Right renal pelvis (tissue), 4 donors: ENCODE data around the gene ATP13A5. TPM values are rescaled to one million over a fixed set of nuclear protein-coding genes. Genes with fewer than 3 reads are reported as not detected.

Experiments used
- DNase-seq, 4 donors: peaks; one replicate each; pipeline ENCODE4 v3.0.0-alpha.2; 2013; ENCODE audit warnings: low read depth in 4 of 4, low spot score in 3 of 4, missing footprints in 1 of 4
- polyA plus RNA-seq, 4 donors: library from polyadenylated mRNA; unstranded; fragments of 120-200 nt; gene quantifications; one replicate each; pipeline ENCODE4 v1.2.1, GENCODE V29; 2013; ENCODE audit not compliant: insufficient read length in 4 of 4

Gene ATP13A5
- polyA plus RNA-seq, 4 donors: 0.08 to 0.20 TPM; not detected in 2

DNA sequence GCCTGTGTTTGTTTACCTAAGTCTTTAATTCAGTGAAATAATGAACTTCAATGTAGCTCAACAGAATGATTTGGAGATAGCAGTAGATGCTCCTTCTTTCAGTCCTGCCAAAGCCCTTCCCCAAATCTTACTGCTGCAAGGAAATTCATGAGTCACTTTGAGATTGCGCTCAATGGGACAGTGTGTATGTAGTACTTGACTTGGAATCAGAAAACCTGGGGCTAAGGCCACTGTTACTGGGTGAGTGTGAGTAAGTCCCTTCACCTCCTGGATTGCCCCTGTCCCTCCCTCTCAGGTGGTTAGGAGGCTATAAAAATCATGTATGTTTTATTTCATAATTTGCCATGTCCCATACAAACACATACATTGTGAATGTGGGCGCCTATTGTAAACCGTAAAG is 29.9 kb downstream of the ATP13A5 start:
- no peak for DNase-seq

DNA sequence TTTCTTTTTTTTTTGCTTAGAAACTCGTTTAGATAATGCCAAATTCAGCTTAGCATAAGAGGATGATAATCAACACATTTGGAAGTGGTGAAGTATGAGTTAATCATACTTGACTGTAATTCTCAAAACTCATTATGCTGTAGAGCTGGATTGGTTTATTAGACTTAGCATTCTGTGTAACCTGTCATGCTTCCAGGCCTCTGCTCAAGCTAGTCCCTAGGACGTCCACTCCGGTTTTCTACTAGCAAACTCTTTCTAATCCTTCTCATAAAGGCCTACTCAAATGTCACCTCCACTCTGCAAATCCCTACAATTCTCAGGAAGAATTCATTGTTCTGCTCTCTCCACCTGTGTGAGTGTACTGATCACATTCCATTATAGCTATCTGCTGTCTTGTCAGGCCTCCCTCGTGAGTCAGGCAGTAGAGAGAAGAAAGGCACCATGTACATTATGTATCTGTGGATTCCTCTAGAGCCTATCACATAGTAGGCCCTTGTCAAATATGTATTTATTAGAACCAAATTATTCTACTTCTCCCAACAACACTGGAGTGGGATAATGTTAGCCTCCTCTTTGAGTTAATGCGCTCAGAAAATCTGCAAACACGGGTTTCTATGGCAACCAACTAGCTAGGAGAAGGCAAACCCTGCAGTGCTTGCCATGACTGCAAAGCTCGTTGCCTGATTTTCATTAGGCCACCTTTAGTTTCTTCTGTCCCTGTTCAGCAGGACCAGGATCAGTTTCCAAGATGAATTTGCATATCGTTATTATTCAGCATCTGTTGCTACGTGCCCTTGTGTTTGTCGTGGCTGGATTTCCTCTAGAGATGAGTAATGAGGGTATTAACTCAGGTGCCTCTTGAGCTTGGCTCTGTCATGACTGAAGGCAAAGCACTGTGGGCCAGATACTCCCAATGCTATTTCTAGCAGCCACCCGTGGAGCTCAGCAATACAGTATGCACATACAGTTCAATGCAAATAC is 30.7 kb downstream of the ATP13A5 start:
- no peak for DNase-seq

DNA sequence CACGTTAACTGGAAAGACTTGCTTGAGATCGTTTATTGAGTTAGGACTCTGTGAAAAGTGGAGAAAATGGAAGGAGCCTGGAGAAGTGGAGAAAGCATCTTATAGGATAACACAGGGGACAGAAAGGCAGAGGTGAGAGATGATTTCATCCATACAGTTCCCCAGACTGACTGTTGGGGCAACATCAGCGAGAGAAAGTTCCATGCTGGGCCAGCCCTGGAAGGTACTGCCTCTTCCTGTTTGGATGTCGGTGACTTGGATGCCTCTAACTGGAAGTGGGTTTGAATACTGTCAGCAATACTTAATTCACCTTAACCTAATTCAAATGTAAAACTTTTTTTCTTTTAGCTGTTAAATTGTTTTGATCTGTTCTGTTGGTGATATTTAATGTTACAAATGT is 32.3 kb downstream of the ATP13A5 start:
- no peak for DNase-seq

DNA sequence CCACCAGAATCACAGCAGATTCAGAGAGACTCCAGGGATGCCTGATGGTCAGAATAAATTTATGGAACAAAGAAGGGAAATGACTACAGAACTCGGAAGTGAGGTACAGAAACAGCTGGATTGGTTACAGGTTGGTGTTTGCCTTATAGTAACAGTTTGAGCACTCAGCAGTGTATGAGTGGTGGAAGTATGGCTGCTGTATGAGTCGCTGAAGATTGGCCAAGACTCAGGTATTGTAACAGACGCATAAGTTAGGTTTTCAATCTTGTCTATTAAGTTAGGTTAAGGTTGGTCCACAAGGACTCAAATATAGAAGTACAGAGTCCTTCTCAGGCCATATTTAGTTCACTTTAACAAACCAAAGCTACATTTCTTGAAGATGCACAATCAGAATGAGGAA is 33.1 kb downstream of the ATP13A5 start:
- DNase-seq: no peak

DNA sequence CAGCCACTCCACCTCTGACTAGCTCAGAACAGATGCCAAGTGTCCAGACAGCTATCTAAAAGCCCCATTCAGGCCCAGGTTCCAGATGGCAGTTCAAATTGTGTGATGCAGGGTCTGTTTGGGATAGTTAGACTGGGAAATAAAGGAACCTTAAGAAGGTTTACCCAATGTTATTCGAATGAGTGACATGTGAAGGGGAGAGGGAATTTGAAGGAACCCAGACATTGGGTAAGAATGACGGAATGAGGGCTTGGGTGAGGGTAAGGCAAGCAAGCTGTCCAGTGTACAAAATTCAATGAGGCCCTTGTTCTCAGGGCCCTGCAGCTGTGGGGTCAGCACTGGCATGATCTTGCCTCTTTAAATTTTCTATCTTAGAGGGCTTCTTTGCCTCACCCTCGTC is 34.1 kb downstream of the ATP13A5 start:
- DNase-seq: no peak

DNA sequence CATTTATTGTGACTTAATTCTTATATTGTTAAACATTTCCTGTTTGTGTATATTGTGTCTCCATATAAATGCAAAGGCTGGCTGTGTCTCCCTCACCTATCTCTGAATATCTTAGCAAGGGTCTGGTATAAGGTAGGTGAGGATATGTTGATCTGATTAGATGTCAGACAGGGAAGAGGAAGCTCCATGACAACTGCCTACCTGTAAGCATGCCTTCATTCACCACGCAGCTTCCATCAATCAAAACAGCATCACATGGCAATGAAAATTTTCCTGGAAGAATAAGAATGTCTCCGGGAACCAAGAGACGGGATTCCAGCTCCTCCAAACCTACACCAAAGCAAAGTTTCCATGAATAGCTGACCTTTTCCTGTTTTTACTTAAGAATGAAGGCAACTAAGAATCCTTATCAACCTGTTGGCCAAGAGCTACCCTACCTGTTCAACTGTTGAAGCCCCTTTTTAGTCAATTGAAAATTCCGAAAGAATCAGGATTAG is 34.8 kb downstream of the ATP13A5 start:
- DNase-seq: no peak

DNA sequence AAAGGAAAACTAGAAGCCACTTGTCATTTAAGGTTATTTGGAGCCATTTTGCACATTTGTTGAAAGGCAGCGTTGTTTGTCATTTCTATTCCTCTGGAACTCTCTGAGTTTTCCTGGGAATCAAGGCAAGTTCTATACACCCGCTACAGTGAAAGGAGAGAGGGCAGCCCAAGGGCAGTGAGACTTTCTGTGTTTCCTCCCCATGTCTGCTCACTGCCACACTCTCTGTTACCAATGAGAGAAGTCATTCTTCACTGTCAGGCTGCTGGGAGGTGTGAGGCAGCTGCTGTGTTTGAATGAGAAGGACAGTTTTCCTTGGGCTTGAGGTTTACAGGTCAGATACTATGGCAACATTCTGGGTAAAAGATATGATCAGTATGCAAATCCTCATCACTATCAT is 36.0 kb downstream of the ATP13A5 start:
- no peak for DNase-seq

DNA sequence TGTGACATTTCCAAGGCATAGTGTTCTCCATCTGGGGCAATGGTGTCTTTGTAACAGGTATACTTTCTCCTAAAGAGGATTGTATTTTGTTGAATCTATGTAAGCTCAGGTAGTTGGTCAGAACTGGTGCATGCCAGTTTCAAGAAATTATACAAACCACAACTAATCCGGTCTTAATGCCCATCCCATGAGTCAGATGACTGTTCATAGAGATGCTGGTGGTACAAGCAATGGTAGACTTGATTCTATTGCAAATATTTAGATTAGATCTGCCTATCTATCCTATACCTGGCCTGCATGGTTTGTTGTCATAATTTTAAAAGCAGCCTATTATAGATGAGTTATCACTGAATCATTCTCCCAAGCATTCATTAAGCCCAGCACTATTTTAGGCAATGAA is 43.5 kb downstream of the ATP13A5 start:
- DNase-seq: no peak

DNA sequence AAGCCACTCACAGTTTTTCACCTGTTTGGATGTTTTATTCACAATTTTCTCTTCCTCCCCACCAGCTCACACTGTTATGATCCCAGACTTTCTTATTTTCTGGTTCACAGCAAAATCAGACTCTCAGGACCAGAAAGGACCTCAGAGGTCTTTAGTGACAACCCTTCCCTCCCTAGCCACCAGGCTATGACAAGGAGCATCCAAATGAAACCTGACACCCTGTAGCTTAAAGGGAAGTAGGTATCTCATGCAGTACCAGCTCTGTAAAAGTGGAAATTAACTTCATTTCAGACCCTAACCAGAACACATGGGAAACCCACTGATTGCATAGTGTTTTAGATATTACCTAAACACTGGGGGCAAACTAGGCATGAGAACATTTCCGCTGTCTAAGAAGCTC is 45.3 kb downstream of the ATP13A5 start:
- no peak for DNase-seq

DNA sequence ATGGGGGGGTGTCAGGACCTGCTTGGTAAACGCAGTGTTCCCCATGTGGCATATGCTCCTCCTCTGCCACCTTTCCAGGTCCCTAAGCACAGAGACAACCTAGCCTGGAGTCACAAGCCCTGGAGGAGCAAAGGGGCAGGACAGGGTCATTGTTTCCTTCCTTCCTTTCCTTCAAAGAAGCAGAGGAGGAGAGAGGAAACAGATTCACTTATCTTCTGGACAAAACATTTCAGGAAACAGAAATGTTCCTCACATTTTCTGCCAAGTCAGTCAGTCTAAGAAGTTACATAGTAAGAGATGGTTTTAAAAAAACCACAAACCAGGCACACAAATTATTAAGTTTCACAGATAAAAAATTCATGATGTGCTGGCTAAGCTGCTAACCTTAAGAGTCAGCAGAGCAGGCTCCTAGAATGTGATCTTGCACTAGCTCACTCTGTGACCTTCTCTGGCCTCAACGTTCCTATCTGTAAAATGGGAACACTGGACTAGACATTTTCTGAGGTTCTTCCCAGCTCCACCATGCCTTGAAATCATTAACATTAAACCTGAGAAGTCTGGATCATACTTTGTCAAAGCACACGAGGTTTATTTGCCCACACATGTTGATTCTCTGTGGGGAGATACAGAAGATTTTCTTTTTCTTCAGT is 47.9 kb downstream of the ATP13A5 start:
- no peak for DNase-seq

DNA sequence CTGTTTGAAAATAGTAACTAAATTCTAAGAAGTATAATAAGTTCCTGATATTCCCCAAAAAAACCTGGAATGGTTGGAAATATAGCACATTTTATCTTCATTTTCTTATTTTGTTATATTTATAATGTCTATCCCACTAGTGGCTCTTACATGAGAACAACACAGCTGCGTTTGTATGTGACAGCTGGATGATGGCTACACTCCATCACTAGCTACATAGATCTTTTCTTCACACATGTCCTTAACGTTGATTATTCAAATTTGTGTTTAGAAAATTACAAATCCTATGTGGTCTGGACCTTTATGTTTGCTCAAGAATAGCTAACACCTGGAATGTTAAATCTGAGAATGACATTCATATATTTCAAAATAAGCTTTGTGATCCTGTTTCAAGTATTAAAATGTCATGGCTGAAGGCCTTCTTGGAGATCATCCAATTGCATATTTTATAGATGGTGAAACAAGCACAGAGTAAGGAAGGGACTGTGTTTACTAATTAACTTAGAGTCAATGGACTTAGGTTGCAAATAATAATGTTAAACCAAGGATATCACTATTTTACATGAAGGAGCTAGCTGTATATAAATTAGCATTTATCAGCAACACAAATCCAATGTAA is 60.8 kb downstream of the ATP13A5 start:
- no peak for DNase-seq

DNA sequence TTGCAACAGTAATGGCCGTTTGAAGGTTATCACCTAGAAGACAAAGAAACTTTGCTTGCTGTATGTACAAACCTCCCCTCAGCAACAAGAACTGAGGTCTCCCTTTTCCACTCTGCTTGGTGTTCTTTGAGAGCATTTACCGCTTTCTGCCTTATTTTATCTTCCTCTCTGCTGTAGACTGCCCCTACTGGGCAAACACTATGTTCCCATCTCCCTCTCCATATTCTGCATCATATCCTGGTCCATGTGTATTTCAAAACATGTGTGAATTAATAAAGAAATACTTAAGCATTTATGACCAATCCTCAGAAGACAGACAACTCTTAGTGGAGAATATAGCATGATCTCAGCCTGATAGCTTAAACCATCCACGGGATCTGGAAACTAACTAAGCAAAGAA is 64.4 kb downstream of the ATP13A5 start:
- no peak for DNase-seq

DNA sequence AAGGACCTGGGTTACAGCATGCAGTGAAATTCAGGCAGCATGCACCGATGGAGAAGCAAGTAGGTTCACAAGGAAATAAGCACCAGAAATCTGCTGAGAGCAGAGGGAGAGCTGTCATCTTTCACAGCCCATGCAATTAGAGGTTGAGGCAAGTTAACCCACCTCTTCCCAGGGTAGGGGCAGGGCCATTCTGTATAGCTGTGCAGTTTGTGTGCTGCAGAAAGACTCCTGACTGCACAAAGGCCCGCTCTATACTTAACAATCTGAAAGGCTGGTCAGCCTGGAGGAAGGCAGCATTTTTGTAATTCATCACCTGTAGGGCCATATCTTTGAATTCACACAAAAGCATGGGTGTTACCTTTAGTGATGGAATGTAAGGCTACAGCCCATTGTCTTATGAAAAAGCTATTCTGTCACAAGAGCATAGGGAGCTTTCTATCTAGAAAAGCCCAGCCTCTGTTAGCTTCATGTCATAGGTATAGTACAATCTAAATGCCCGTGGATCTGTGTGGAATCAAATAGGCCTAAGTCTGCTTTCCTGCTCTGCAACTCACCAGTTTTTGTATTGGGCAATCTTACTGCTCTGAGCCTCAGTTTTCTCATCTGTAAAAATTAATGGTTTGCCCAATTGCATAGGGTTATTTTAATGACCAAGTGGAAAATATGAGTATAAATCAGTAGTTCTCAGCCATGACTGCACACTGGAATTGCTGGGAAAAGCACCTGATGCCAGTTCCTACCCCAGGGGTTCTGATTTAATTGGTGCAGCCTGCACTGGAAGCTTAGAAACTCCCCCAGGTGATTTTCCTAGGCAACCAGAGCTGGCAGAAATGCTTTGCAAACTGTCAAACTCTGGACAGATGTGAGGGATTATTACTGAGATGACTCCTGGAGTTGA is 65.2 kb downstream of the ATP13A5 start:
- no peak for DNase-seq

DNA sequence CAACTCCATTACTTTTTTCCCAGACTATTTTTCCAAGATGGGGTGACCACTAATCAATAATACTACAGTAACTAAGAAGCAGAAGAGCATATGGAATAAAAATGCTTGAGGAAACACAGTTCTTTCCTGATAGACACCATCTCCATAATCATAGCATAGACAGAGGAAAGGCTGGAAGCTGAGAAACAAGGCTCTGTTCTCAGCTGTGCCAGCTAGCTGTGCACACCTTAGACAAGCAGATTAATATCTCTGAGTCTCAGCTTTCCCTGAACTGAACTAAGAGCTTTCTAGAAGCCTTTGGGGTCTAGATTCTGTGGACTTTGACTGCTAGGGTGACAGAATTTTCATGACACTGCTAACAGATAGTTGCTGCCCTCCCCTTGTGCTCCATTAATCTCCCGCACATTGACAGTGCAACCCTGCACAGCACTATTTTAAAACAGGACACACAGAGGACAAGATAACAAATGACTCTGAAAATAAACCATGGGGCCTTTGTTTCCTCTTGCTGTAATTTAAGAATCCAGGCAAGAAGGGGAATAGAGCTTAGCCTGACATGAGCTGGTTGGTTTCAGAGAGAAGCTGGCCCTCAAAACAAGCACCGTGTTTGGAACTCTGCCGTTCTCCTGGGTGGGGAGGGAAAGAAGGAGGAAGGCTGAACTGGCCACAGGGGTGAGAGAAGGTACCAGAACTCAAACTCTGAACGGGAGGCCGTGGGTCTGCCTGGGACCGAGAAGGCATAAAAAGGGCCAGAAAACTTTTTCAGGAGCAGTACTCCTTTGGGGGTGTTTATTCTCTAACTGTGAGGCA is 67.4 kb downstream of the ATP13A5 start:
- DNase-seq: peak in 2 of 4 donors; percentile 28 to 52

DNA sequence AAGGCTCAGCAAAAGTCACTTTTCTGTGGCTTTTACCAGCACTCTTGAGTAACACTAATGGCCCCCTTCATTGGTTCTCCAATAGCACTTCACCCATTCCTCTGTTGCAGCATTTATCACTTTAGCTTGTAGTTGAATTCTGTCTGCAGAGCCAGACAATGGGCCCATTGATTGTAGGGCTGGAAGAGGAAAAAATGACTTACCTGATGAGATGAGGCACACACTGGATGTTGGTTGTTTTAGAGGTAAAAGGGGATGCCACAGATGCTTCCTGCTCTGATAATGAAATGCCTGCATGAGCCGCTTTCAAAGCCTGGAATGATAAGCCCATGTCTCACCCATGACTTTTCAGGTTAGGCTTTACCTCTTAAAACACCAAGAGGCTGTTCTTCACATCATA is 73.2 kb downstream of the ATP13A5 start:
- no peak for DNase-seq

DNA sequence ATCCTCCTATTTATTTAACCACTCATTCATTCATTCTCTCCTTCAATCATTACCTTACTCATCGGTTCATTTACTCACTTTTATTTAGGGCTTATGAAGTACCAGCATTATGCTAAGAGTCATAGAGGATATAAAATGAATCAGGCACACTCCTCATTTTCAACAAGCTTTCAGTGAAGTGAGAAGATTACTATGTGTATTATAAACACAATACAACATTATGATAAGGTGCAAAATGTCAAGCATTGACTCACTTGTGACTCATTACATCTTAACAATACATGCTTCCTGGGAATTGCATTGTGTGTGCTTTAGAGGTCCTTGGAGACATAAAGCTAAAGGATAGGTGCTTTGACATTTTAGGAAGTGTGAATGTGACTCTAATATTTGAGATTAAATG is 77.1 kb downstream of the ATP13A5 start:
- no peak for DNase-seq

DNA sequence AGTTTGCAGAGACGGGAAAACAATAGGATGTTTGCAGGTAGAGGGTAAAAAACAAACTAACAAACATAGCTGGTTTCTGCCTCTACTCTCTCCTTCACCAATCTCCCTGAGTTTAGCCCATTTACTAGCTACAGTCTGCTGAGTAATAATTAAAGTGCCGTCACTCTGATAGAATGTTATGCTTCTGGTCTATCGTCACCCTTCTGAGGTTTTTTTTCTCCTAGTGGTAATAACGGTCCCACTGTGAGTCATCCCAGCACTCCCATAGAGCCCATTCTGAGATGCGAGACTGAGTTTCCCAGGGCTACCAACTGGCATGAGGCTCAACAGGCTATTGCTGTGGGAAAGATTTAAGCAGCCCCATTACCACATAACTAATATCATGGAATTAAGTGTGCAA is 81.1 kb downstream of the ATP13A5 start:
- DNase-seq: no peak

DNA sequence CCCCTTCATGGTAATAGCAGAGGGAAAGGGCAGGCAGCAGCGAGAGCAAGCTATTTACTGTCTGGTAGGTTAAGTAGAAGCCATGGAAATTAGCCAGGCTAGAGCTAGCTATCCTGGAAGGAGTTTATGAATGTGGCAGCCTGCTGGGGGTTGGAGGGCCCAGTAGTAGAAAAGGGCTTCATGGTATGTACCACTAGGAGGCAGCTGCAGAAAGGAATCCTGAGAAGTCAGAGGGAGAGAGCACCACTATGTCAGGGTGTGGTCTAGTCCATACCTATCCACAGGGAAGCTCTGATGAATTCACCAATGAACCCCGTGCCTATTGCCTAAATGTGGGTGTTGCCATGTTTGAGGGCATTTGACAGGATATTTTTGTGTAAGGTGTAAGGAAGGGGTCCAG is 82.6 kb downstream of the ATP13A5 start:
- no peak for DNase-seq

DNA sequence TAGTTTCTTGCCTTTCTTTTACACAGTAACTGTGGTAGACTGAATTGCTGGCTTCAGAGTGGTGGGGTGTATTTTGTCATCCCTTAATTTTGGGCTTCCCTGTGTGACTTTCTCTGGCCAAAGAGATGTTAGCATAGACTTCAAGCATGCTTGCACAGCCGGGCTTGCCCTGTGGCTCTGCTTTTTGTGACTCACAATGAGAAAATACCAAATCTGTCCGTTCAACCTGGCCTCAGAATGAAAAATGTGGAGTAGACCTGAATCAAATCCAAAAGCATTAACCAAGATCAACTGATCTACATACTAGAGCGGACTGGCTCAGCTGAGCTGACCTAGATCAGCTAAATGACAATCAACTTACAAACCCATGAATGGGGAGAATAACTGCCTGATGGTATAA is 86.2 kb downstream of the ATP13A5 start:
- DNase-seq: no peak
